HEK293T (cell line): ENCODE results near the gene HASPIN.

Source experiments
- FOXA1 ChIP-seq: fragments of 450-650 bp; IDR thresholded peaks from 2 replicates; pipeline ENCODE4 v1.6.1; 2016; ENCODE audit warnings: mild to moderate bottlenecking
- L3MBTL2 ChIP-seq: fragments of 450-650 bp; conservative IDR thresholded peaks from 2 replicates; pipeline ENCODE4 v1.6.1; 2016; ENCODE audit warnings: mild to moderate bottlenecking
- SP1 ChIP-seq: fragments of 450-650 bp; IDR thresholded peaks from 2 replicates; pipeline ENCODE4 v1.6.1; 2017
- SUZ12 ChIP-seq: fragments of 450-650 bp; IDR thresholded peaks from 2 replicates; pipeline ENCODE4 v1.6.1; 2016; ENCODE audit warnings: mild to moderate bottlenecking

DNA sequence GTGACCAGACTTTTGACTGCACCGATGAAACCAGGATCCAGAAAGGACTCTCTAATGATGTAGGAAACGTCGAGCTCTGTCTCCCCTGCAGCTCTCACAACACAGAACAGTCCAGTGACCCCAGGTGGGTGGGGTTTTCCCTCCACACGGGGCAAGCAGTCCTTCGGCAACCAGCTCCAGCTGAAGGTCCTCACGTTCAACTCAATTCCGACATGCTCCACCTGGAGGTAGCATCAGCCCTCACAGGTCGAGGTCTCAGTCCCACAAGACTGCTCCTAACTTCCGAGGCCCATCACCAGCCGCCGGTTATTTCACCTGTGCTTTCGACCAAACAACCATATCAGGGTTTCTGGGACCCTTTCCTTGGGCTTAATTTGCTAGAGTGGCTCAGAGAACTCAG lies 49.1 kb downstream of the HASPIN start:
- TF ChIP-seq L3MBTL2 (no peak), FOXA1 (no peak), SUZ12 (no peak), SP1 (no peak)
